ENCODE results near the gene BCO2.
A peak's percentile ranks its signal among the peaks of the same experiment; 100 is the strongest.

The BCO2 gene

DNA sequence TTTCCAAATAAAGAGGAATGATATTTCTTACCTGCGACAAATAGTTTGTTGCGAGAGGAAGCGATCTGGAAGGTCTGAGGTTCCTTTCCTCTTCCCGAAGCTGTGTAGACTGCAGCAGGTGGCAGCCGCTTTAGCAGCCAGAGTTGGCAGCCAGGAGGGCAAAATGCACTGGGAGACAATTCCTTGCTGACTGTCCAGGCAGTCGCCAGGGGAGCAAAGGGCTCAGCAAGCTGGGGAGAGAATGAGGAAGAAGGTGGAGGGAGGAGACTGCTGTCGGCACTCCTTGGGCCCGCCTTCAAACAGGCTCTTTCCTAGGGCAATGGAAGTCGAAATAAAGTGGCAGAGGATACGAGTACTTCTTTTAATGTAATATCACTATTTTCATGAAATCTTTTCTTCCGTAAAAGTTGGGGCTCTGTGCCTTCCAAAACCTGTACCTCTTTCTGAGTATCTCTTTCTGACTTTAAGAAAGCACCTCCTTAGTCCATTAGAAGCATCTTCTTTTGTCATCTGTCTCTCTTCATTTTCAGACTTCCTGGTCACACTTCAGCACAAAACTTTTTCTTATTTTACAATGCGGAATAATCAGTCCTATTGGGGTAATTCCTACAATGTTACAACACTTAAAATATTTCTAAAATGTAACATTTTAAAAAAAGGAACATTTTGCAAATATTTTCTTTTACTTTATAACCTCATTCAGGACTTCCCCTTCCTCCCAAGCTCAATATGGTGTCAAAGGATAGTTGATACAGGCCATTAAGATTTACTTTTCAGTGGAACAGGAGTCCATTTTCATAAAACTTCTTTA, 11.2 kb upstream of the BCO2 start, which contains the start of gene IL18:
Gene IL18, minus strand, starts transcription at position 220 of the 811 bp plus-strand sequence. CDS start 9,041 bp downstream, outside the sequence.
- TF ChIP-seq EZH2 (IDR thresholded peaks at IDR 0.05) (no peak), FOXP2 (optimal IDR thresholded peaks at IDR 0.05; ENCODE audit: control extremely low read depth, extremely low read length, insufficient read depth) (no peak), POLR2AphosphoS5 (IDR thresholded peaks at IDR 0.05; ENCODE audit: borderline replicate concordance, low read depth, low read length) (no peak)
- Histone ChIP-seq H3K9me3 (ENCODE audit: low read depth, low read length) (no peaks in the 10 kb centered on the region), H3K4me3 (no peak within 1 kb of the TSS), H3K9ac (ENCODE audit: insufficient read length) (no peak within 1 kb of the TSS), H3K36me3 (ENCODE audit: insufficient read depth, low read length) (no peaks in the 10 kb centered on the region), H3K27ac (no peak within 1 kb of the TSS)
- no peak for DNase-seq (ENCODE audit: low read depth, low spot score)

DNA sequence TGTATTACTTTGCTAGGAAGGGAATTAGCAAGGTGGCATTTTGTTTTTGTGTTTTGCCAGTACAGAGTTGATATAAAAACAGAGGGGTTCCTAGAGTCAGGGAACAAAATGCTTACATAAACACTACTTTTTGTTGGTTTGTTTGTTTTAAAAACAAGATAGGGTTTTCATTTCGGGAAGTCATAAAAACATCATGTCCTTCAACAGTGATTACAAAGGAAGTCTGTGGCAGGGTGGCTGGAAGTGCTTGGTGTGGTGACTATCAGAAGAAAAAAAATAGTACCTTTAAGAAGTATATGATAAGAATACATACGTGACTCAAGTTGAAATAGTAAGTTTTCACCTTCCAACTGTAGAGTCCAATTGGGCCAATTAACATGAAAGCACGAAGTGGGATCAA, 10.3 kb upstream of the BCO2 start:
- DNase-seq (ENCODE audit: low read depth, low spot score) = no peak
- H3K9ac ChIP-seq (ENCODE audit: insufficient read length) = no peak overlapping the region
- no peaks in the 10 kb centered on the region for H3K36me3 ChIP-seq (ENCODE audit: insufficient read depth, low read length)
- no peak overlapping the region for H3K27ac ChIP-seq
- TF ChIP-seq FOXP2 (optimal IDR thresholded peaks at IDR 0.05; ENCODE audit: control extremely low read depth, extremely low read length, insufficient read depth) (no peak), POLR2AphosphoS5 (IDR thresholded peaks at IDR 0.05; ENCODE audit: borderline replicate concordance, low read depth, low read length) (no peak), EZH2 (IDR thresholded peaks at IDR 0.05) (no peak)
- H3K9me3 ChIP-seq (ENCODE audit: low read depth, low read length) = no peaks in the 10 kb centered on the region
- no peak overlapping the region for H3K4me3 ChIP-seq

DNA sequence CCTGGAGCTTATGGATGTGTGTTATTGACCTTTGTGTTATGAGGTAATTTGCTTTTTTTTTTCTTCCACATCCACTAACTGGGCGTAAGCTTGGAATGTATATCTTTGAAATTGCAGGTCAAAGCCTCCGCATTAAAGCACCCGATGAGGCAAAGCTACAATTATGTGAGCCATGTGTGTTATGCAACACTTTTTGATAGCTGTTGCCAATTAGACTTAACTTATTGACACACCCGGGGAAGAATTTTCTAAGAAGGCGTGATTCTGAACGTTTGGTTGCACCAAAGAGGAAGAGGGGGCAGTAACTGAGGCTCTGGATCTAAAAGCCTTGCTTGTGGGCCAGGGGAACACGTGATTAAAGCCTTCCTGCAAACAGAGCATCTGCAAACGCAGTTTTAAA, 8.8 kb upstream of the BCO2 start:
- no peak overlapping the region for H3K4me3 ChIP-seq
- H3K9ac ChIP-seq (ENCODE audit: insufficient read length) = no peak overlapping the region
- H3K36me3 ChIP-seq (ENCODE audit: insufficient read depth, low read length) = no peaks in the 10 kb centered on the region
- H3K27ac ChIP-seq = no peak overlapping the region
- DNase-seq (ENCODE audit: low read depth, low spot score) = no peak
- H3K9me3 ChIP-seq (ENCODE audit: low read depth, low read length) = no peaks in the 10 kb centered on the region
- TF ChIP-seq POLR2AphosphoS5 (IDR thresholded peaks at IDR 0.05; ENCODE audit: borderline replicate concordance, low read depth, low read length) (no peak), FOXP2 (optimal IDR thresholded peaks at IDR 0.05; ENCODE audit: control extremely low read depth, extremely low read length, insufficient read depth) (no peak), EZH2 (IDR thresholded peaks at IDR 0.05) (no peak)

DNA sequence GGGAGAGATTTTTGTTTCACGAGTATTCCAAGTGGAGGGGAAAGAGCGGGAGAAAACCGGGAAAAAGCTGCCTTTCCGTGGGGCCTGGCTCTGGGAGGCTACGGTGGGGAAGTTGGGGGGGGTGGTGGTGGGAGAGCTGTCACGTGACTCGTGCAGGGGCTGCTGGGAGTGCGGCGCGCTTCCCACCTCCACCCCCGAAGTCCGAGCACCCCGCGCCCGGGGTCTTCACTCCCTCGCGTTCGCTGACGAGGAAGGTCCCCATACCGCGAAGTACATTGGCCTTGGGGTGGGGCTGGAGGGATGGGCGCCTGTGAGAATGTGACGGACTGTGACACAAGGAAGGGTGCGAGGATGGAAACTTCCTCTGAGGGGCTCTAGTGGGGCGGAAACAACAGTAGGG, 8.2 kb upstream of the BCO2 start, which contains the start of gene TEX12:
Gene TEX12, plus strand, starts transcription at position 228 of the 400 bp plus-strand sequence. CDS start 1,897 bp downstream, outside the sequence.
- Histone ChIP-seq H3K9ac (ENCODE audit: insufficient read length) (no peak within 1 kb of the TSS), H3K27ac (no peak within 1 kb of the TSS), H3K36me3 (ENCODE audit: insufficient read depth, low read length) (no peaks in the 10 kb centered on the region), H3K4me3 (no peak within 1 kb of the TSS), H3K9me3 (ENCODE audit: low read depth, low read length) (no peaks in the 10 kb centered on the region)
- TF ChIP-seq POLR2AphosphoS5 (IDR thresholded peaks at IDR 0.05; ENCODE audit: borderline replicate concordance, low read depth, low read length) (no peak), FOXP2 (optimal IDR thresholded peaks at IDR 0.05; ENCODE audit: control extremely low read depth, extremely low read length, insufficient read depth) (no peak), EZH2 (IDR thresholded peaks at IDR 0.05) (no peak)
- DNase-seq (ENCODE audit: low read depth, low spot score) = no peak

DNA sequence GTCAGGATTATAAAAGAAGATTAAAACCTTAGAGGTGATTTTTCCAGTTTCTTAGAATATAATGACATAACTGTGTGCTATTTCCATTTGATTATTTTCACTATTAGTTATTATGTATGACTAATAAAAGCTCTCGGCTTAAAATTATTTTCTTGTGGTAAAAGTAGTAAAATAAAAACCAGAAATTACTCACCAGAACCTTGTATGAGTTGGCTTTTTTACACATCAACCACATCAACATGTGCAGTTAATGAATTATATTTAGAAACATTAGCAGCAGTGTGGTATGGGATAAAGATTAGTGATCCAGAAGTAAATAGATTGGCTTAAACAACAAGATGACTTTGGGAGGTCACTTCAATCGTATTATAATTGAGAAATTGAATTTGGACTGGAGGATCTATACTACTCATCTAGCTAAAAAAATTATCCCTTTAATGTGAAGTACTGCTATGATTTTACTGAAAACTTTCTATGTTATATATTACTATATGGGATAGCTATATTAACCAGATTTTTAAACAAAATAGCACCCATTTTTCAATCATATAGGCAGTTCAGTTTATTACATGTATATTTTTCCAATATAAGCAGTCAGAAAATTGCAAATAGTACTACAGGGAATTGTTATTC, 2.8 kb upstream of the BCO2 start:
- DNase-seq (ENCODE audit: low read depth, low spot score) = no peak
- Histone ChIP-seq H3K27ac (no peak overlapping the region), H3K4me3 (no peak overlapping the region; the same call in 1 of the 2 replicates), H3K36me3 (ENCODE audit: insufficient read depth, low read length) (no peaks in the 10 kb centered on the region), H3K9ac (ENCODE audit: insufficient read length) (no peak overlapping the region), H3K9me3 (ENCODE audit: low read depth, low read length) (no peaks in the 10 kb centered on the region)
- TF ChIP-seq POLR2AphosphoS5 (IDR thresholded peaks at IDR 0.05; ENCODE audit: borderline replicate concordance, low read depth, low read length) (no peak), FOXP2 (optimal IDR thresholded peaks at IDR 0.05; ENCODE audit: control extremely low read depth, extremely low read length, insufficient read depth) (no peak), EZH2 (IDR thresholded peaks at IDR 0.05) (no peak)

DNA sequence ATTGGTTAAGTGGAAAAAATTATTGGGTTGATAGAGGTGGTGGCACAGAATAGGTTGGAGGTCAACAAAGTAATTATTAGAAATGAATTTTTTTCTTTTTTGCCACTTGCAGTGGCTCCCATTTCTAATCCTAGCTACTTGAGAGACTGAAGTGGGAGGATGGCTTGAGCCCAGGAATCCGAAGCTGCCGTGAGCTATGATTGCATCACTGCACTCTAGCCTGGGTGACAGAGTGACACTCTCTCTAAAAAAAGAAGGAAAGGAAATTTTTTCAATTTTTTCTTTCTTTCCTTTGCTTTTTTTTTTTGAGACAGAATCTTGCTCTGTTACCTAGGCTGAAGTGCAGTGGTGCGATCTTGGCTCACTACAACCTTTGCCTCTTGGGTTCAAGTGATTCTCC, 2.2 kb upstream of the BCO2 start:
- DNase-seq (ENCODE audit: low read depth, low spot score) = no peak
- no peak overlapping the region for H3K9ac ChIP-seq (ENCODE audit: insufficient read length)

DNA sequence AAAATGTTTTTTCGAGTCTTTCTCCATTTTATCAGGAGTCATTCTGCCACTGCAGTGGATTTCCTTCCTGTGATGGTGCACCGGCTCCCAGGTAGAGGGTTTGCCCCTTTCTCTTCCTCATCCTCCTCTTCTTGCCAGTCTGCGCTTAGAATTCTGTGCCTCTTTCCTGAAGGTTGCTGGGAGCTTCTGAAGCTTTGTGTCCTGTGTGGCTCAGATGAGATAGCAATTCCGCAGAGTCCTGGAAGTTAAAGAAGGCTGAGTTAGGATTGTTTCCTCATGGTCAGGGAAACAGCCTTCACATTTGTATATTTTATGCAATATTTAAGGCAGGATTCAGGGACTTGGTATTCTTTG, 264 bp downstream of the BCO2 start:
- Histone ChIP-seq H3K4me3 (0 out of 2 replicates have a peak overlapping the region, but pooled peaks have one; percentile 16), H3K9ac (ENCODE audit: insufficient read length) (no peak overlapping the region), H3K27ac (no peak overlapping the region)

More for the DNA sequence above, 2.2 kb upstream of the BCO2 start:
- H3K4me3 ChIP-seq = no peak overlapping the region
- H3K36me3 ChIP-seq (ENCODE audit: insufficient read depth, low read length) = no peaks in the 10 kb centered on the region
- no peak overlapping the region for H3K27ac ChIP-seq
- TF ChIP-seq FOXP2 (optimal IDR thresholded peaks at IDR 0.05; ENCODE audit: control extremely low read depth, extremely low read length, insufficient read depth) (no peak), POLR2AphosphoS5 (IDR thresholded peaks at IDR 0.05; ENCODE audit: borderline replicate concordance, low read depth, low read length) (no peak), EZH2 (IDR thresholded peaks at IDR 0.05) (no peak)
- no peaks in the 10 kb centered on the region for H3K9me3 ChIP-seq (ENCODE audit: low read depth, low read length)

DNA sequence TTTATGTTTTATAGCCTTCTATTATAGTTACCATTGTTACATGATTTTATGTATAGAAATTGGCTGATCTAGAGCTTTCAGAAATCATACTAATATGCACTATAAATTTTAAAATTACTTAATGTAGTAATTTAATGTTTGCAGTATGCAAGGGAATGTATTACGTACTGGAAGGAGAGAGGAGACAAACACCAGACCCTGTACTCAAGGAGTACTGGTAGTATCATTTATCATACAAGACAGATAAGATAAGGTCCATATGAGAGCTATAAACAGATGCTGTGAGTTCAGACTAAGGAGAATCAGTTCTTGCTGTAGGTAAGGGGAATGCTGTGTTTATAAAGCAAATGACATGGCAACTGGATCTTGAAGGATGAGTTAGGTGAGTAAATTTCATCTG, 765 bp downstream of the BCO2 start:
- no peak for DNase-seq (ENCODE audit: low read depth, low spot score)
- no peaks in the 10 kb centered on the region for H3K36me3 ChIP-seq (ENCODE audit: insufficient read depth, low read length)
- no peaks in the 10 kb centered on the region for H3K9me3 ChIP-seq (ENCODE audit: low read depth, low read length)
- H3K9ac ChIP-seq (ENCODE audit: insufficient read length) = no peak overlapping the region
- H3K4me3 ChIP-seq = no peak overlapping the region
- no peak for TF ChIP-seq FOXP2 (optimal IDR thresholded peaks at IDR 0.05; ENCODE audit: control extremely low read depth, extremely low read length, insufficient read depth)
- TF ChIP-seq EZH2 (IDR thresholded peaks at IDR 0.05) = no peak
- TF ChIP-seq POLR2AphosphoS5 (IDR thresholded peaks at IDR 0.05; ENCODE audit: borderline replicate concordance, low read depth, low read length) = no peak
- H3K27ac ChIP-seq = no peak overlapping the region

More for the DNA sequence above, 264 bp downstream of the BCO2 start:
- H3K9me3 ChIP-seq (ENCODE audit: low read depth, low read length) = no peaks in the 10 kb centered on the region
- TF ChIP-seq EZH2 (IDR thresholded peaks at IDR 0.05) (no peak), FOXP2 (optimal IDR thresholded peaks at IDR 0.05; ENCODE audit: control extremely low read depth, extremely low read length, insufficient read depth) (no peak), POLR2AphosphoS5 (IDR thresholded peaks at IDR 0.05; ENCODE audit: borderline replicate concordance, low read depth, low read length) (no peak)
- no peaks in the 10 kb centered on the region for H3K36me3 ChIP-seq (ENCODE audit: insufficient read depth, low read length)
- no peak for DNase-seq (ENCODE audit: low read depth, low spot score)

Data from SK-N-MC (cell line).